GM12801 (cell line): Measurements from ENCODE around the gene PCYOX1L.

Experiments
- CTCF ChIP-seq: IDR thresholded peaks from one replicate; pipeline ENCODE4 v1.5.1; 2011; ENCODE audit warnings: control low read depth; ENCODE audit not compliant: insufficient read length; ENCODE audit errors: extremely low read depth

PCYOX1L gene

GRCh38 chr5:149370878-149371277 lies 13.0 kb downstream of the PCYOX1L start:
- TF ChIP-seq CTCF, result no peak

DNA sequence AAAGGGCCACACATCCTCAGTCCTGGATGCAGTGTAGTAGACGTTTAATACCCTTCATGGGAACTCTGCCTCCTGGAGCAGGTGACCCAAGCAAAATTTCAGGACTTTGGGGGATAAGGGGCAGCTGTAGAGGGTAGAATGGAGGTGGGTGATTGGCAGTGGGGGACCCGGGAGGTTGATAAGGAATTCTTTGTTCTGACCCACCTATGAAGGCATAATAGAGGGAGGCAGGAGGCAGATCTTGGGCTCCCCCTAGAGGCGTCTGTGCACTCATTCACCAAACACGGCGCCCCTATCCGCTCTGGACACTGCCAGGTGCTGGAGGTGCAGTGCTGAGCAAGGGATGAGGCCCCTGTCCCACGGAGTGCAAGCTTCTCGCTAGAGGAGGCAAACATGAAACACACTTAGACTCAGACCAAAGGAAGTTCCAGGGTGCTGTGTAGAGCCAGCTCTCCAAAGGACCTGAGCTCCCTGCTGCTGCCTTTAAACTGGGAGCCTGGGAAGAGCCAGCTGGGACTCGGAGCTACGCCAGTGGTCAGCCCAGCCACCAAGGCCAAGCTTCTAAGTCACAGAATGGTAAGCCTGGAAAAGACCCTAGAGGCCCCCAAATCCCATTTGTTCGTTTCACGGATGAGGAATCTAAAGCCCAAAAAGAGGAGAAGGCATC lies 13.6 kb downstream of the PCYOX1L start:
- TF ChIP-seq CTCF, result peak; percentile 45

- no peak for TF ChIP-seq CTCF
Measured at GRCh38 chr5:149372076-149372795, 14.4 kb downstream of the PCYOX1L start.

GRCh38 chr5:149372932-149373331 lies 15.1 kb downstream of the PCYOX1L start:
- no peak for TF ChIP-seq CTCF

DNA sequence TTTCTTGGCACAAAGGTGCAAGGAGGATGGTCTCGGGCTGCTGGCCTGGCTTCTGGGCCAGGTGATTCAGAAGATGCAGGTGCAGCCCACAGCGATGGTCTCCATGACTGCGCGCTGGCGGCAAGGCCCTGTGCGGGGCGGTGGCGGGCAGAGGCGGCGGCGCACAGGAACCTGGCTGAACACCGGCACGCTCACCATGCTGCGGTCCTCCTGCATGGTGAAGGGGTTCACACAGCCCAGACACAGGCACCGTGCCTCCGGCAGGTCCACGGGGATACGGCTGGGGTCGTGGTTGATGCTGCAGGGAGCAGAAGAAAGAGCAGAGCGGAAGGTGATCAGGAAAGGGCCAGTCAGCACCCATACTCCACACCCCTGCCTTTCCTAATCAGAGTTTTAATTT lies 16.5 kb downstream of the PCYOX1L start:
- no peak for TF ChIP-seq CTCF

- no peak for TF ChIP-seq CTCF
Measured at GRCh38 chr5:149374801-149375200, 17.0 kb downstream of the PCYOX1L start.

DNA sequence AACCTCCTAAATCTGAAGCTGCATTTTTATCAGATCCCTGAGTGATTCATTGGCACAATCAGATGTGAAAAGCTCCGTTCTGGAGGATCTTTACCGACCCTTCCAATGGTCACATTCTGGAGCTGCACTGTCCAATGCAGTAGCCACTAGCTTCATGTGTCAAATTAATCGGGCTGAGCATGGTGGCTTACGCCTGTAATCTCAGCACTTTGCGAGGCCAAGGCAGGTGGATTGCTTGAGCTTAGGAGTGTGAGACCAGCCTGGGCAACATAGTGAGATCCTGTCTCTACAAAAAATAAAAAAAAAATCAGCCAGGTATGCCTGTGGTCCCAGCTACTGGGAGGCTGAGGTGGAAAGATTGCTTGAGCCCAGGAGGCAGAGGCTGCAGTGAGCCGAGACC lies 17.6 kb downstream of the PCYOX1L start:
- TF ChIP-seq CTCF, result no peak
